ENCODE results near the gene FAM20A. TPM values are rescaled to one million over a fixed set of nuclear protein-coding genes. Genes with fewer than 3 reads are reported as not detected.

Gene FAM20A
- total RNA-seq, 1 experiment from 2014 or later = 0.34 TPM

DNA sequence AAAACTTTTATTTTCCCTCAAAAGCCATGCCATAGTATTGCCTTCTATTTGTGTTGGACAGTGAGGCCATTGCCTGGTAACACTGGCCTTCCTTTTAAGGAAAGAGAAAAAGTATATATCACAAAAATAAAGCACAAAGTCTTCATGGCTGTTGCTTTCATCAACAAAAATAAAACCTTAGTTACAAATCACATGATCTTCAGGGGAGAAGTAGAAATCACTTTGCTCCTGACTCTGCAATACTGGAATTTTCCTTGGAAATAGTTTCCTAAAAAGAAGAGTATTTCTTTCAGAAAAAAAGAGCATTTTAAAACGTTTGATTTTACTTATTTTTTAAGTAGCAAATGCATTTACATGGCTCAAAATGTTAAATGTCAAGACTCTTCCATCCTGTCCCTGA is 41.9 kb downstream of the FAM20A start:
- H3K4me3 Mint-ChIP-seq (ENCODE audit: unreplicated experiment) = no peak overlapping the region
- no peaks in the 10 kb centered on the region for H3K4me1 ChIP-seq
- no peak overlapping the region for H3K4me3 ChIP-seq (ENCODE audit: low read depth, low read length)
- no TSS peak for BruUV-seq (replicated peaks)
- no peaks in the 10 kb centered on the region for H3K36me3 Mint-ChIP-seq (ENCODE audit: insufficient read depth, unreplicated experiment)
- H3K36me3 ChIP-seq (ENCODE audit: control insufficient read depth, insufficient read depth, low read length) = no peaks in the 10 kb centered on the region
- ChIA-PET POLR2A (no interaction called here), CTCF (no interaction called here)
- TF ChIP-seq, protein P1, sequence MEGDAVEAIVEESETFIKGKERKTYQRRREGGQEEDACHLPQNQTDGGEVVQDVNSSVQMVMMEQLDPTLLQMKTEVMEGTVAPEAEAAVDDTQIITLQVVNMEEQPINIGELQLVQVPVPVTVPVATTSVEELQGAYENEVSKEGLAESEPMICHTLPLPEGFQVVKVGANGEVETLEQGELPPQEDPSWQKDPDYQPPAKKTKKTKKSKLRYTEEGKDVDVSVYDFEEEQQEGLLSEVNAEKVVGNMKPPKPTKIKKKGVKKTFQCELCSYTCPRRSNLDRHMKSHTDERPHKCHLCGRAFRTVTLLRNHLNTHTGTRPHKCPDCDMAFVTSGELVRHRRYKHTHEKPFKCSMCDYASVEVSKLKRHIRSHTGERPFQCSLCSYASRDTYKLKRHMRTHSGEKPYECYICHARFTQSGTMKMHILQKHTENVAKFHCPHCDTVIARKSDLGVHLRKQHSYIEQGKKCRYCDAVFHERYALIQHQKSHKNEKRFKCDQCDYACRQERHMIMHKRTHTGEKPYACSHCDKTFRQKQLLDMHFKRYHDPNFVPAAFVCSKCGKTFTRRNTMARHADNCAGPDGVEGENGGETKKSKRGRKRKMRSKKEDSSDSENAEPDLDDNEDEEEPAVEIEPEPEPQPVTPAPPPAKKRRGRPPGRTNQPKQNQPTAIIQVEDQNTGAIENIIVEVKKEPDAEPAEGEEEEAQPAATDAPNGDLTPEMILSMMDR (IDR thresholded peaks at IDR 0.05; ENCODE audit: insufficient read depth in 1 of 2, low read depth in 1 of 2, low read length in 1 of 2, severe bottlenecking in 1 of 2, unreplicated experiment in 1 of 2) = no peak
- no peaks in the 10 kb centered on the region for H3K27me3 Mint-ChIP-seq (ENCODE audit: insufficient read depth, unreplicated experiment)
- no peaks in the 10 kb centered on the region for H3K27me3 ChIP-seq (replicated peaks; ENCODE audit: control insufficient read depth, insufficient read depth, low read length)
- no peaks in the 10 kb centered on the region for H3K9me3 ChIP-seq
- H3K27ac Mint-ChIP-seq (ENCODE audit: unreplicated experiment) = no peak overlapping the region
- no peaks in the 10 kb centered on the region for H3K4me1 Mint-ChIP-seq (ENCODE audit: low read depth, unreplicated experiment)
- no peak for DNase-seq
- intact Hi-C loops (cut with micrococcal nuclease; ENCODE audit: unreplicated experiment) = no loop called here
- H3K9me3 Mint-ChIP-seq (ENCODE audit: unreplicated experiment) = no peaks in the 10 kb centered on the region

DNA sequence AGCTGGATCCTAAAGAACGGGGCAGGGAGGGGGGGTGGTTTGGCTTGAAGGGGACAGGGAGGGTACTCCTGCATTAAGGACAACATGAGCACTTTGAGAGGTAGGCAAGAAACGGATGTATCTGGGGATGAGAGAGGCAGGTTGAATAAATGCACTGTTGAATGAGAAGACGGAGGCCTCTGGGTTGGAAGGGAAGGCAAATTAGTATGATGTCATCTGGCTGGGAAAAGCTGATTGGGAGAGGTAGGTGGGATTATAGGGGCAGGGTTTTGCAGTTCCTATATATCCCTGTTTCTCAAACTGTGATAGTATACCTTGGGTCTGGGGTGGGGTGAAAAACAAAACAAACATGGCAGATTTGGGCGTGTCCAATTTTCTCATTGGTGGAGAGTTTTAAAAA is 44.6 kb downstream of the FAM20A start:
- no peak for DNase-seq
- TF ChIP-seq, protein P1 (IDR thresholded peaks at IDR 0.05; ENCODE audit: insufficient read depth in 1 of 2, low read depth in 1 of 2, low read length in 1 of 2, severe bottlenecking in 1 of 2, unreplicated experiment in 1 of 2) = no peak
- H3K27me3 Mint-ChIP-seq (ENCODE audit: insufficient read depth, unreplicated experiment) = no peaks in the 10 kb centered on the region
- Histone ChIP-seq H3K9me3 (no peaks in the 10 kb centered on the region), H3K4me3 (ENCODE audit: low read depth, low read length) (no peak overlapping the region), H3K36me3 (ENCODE audit: control insufficient read depth, insufficient read depth, low read length) (no peaks in the 10 kb centered on the region), H3K27me3 (replicated peaks; ENCODE audit: control insufficient read depth, insufficient read depth, low read length) (no peaks in the 10 kb centered on the region), H3K4me1 (no peaks in the 10 kb centered on the region)
- H3K9me3 Mint-ChIP-seq (ENCODE audit: unreplicated experiment) = no peaks in the 10 kb centered on the region
- no peaks in the 10 kb centered on the region for H3K4me1 Mint-ChIP-seq (ENCODE audit: low read depth, unreplicated experiment)
- no peak overlapping the region for H3K27ac Mint-ChIP-seq (ENCODE audit: unreplicated experiment)
- H3K36me3 Mint-ChIP-seq (ENCODE audit: insufficient read depth, unreplicated experiment) = no peaks in the 10 kb centered on the region
- H3K4me3 Mint-ChIP-seq (ENCODE audit: unreplicated experiment) = no peak overlapping the region
- ChIA-PET POLR2A (no interaction called here), CTCF (no interaction called here)
- BruUV-seq (replicated peaks) = no TSS peak
- intact Hi-C loops (cut with micrococcal nuclease; ENCODE audit: unreplicated experiment) = no loop called here

DNA sequence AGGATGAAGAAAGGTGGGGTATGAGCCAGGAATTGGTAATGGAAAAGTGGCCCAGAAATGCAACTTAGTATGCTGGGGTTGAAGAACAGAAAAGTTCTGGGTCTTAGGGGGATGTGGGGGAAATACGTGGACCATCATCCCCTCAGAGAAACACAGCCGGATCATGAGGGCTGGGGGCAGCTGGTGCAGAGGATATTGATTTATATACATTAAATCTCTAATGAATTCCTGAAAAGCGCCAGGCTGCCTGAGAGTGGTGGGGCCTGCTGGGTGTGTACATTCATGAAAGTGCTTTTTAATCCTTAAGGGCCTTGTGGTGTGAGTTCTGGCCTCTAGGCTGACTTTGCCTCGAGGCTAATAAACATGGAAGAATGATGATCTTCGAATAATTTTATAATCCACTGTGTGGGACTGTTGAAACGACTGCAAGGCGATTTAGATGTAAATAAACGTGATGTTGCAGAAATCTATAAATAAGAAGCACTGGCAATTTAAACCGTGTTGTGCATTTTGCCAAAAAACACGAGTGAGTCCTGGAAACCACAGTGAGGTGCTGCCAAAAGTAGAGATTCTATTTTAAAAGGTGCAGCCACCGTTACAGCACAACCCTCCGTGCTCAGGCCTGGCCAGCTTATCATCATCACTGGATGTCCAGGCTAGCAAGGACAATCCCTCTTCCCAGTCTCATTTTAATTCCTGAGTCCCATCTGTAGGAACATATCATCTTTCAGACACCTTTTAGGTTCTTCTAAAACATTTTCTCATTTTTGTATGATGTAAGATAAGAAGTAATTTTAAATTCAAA is 56.9 kb downstream of the FAM20A start:
- Mint-ChIP-seq H3K36me3 (ENCODE audit: insufficient read depth, unreplicated experiment) (peaks cover 17% of the 10 kb centered on the region), H3K4me3 (ENCODE audit: unreplicated experiment) (no peak overlapping the region), H3K27me3 (ENCODE audit: insufficient read depth, unreplicated experiment) (no peaks in the 10 kb centered on the region), H3K27ac (ENCODE audit: unreplicated experiment) (no peak overlapping the region), H3K4me1 (ENCODE audit: low read depth, unreplicated experiment) (peaks cover 6% of the 10 kb centered on the region), H3K9me3 (ENCODE audit: unreplicated experiment) (no peaks in the 10 kb centered on the region)
- DNase-seq = no peak
- TF ChIP-seq, protein P1 (IDR thresholded peaks at IDR 0.05; ENCODE audit: insufficient read depth in 1 of 2, low read depth in 1 of 2, low read length in 1 of 2, severe bottlenecking in 1 of 2, unreplicated experiment in 1 of 2) = no peak
- ChIA-PET POLR2A (no interaction called here), CTCF (interaction anchor here (0.6 kb wide), 1 partner anchor 8 kb away, joined by 5 read pairs; no protein-coding TSS in a partner anchor)
- BruUV-seq (replicated peaks) = no TSS peak
- Histone ChIP-seq H3K9me3 (no peaks in the 10 kb centered on the region), H3K4me1 (no peaks in the 10 kb centered on the region), H3K4me3 (ENCODE audit: low read depth, low read length) (no peak overlapping the region), H3K36me3 (ENCODE audit: control insufficient read depth, insufficient read depth, low read length) (peaks cover 2% of the 10 kb centered on the region; the same call in 1 of the 2 replicates), H3K27me3 (replicated peaks; ENCODE audit: control insufficient read depth, insufficient read depth, low read length) (no peaks in the 10 kb centered on the region)
- intact Hi-C loops (cut with micrococcal nuclease; ENCODE audit: unreplicated experiment) = no loop called here

All from Caco-2 (cell line).